HG03521 (cell line): ENCODE measurements around the gene PCK2.
A peak's percentile ranks its signal among the peaks of the same experiment; 100 is the strongest.
"Not testable (repeated sequence)": the region's sequence is repeated elsewhere in the genome, so short reads cannot be mapped to it uniquely, and the experiment has no call there.

Experiments
- ATAC-seq: cut with Tn5 transposase; IDR thresholded peaks from one replicate; pipeline ENCODE4 v1.9.1; 2021; ENCODE audit warnings: mild to moderate bottlenecking, moderate library complexity; ENCODE audit not compliant: unreplicated experiment

The PCK2 gene

GRCh38 chr14:24093901-24094840 lies at the start of gene PCK2:
TSS of gene PCK2 (plus strand) at chr14:24094311. CDS start at chr14:24094406, 95 bp downstream.
- peak; percentile 45 for ATAC-seq

GRCh38 chr14:24049002-24049401 lies 45.1 kb upstream of the PCK2 start:
- not testable (repeated sequence) for ATAC-seq

- not testable (repeated sequence) for ATAC-seq
Measured at GRCh38 chr14:24050753-24051152, 43.4 kb upstream of the PCK2 start.

GRCh38 chr14:24051176-24051788 lies 42.8 kb upstream of the PCK2 start:
- peak; percentile 6 for ATAC-seq

- peak; percentile 67 for ATAC-seq
Measured at GRCh38 chr14:24051789-24052655, 42.1 kb upstream of the PCK2 start, which contains the start of gene CARMIL3. TSS of gene CARMIL3 (plus strand) at chr14:24052009. CDS start at chr14:24052154, 145 bp downstream.

GRCh38 chr14:24052656-24053547 lies 41.2 kb upstream of the PCK2 start:
- no peak for ATAC-seq

- no peak for ATAC-seq
Measured at GRCh38 chr14:24053548-24054323, 40.4 kb upstream of the PCK2 start.

- no peak for ATAC-seq
Measured at GRCh38 chr14:24054324-24054641, 39.8 kb upstream of the PCK2 start.

GRCh38 chr14:24054646-24055045 lies 39.5 kb upstream of the PCK2 start:
- ATAC-seq: no peak

GRCh38 chr14:24055971-24056799 lies 37.9 kb upstream of the PCK2 start:
- no peak for ATAC-seq

GRCh38 chr14:24056800-24057184 lies 37.3 kb upstream of the PCK2 start:
- no peak for ATAC-seq

- ATAC-seq: no peak
Measured at GRCh38 chr14:24057271-24057670, 36.8 kb upstream of the PCK2 start.

GRCh38 chr14:24057867-24058259 lies 36.2 kb upstream of the PCK2 start:
- no peak for ATAC-seq

- no peak for ATAC-seq
Measured at GRCh38 chr14:24058260-24058950, 35.7 kb upstream of the PCK2 start.

- no peak for ATAC-seq
Measured at GRCh38 chr14:24058951-24059475, 35.1 kb upstream of the PCK2 start.

- ATAC-seq: no peak
Measured at GRCh38 chr14:24059841-24060388, 34.2 kb upstream of the PCK2 start.

GRCh38 chr14:24060443-24060842 lies 33.7 kb upstream of the PCK2 start:
- ATAC-seq: no peak
